SKM-1 (cell line): ENCODE measurements around the gene ADD2.

Source experiments
- DNase-seq: peaks from one replicate; lab custom pipeline; 2025; ENCODE audit not compliant: unreplicated experiment; lab: John Stamatoyannopoulos, UW

The ADD2 gene

GRCh38 chr2:70724366-70724765 lies 43.6 kb downstream of the ADD2 start:
- no peak for DNase-seq

GRCh38 chr2:70723286-70723885 lies 44.6 kb downstream of the ADD2 start:
- DNase-seq: no peak

GRCh38 chr2:70720124-70720523 lies 47.9 kb downstream of the ADD2 start:
- DNase-seq: no peak

- no peak for DNase-seq
Observed at GRCh38 chr2:70719231-70719630, 48.8 kb downstream of the ADD2 start.

GRCh38 chr2:70718736-70719135 lies 49.3 kb downstream of the ADD2 start:
- DNase-seq: no peak

- no peak for DNase-seq
Observed at GRCh38 chr2:70718241-70718640, 49.8 kb downstream of the ADD2 start.

GRCh38 chr2:70717431-70718038 lies 50.5 kb downstream of the ADD2 start:
- DNase-seq: no peak

GRCh38 chr2:70716951-70717350 lies 51.0 kb downstream of the ADD2 start:
- DNase-seq: no peak

- no peak for DNase-seq
Observed at GRCh38 chr2:70716131-70716743, 51.8 kb downstream of the ADD2 start.

GRCh38 chr2:70715071-70715985 lies 52.7 kb downstream of the ADD2 start:
- no peak for DNase-seq

GRCh38 chr2:70714141-70714905 lies 53.7 kb downstream of the ADD2 start:
- no peak for DNase-seq

GRCh38 chr2:70712916-70713315 lies 55.1 kb downstream of the ADD2 start:
- DNase-seq: no peak

- no peak for DNase-seq
Observed at GRCh38 chr2:70711191-70711590, 56.8 kb downstream of the ADD2 start.

GRCh38 chr2:70710038-70710690 lies 57.8 kb downstream of the ADD2 start:
- DNase-seq: no peak

GRCh38 chr2:70709275-70710037 lies 58.5 kb downstream of the ADD2 start:
- no peak for DNase-seq

GRCh38 chr2:70708376-70709199 lies 59.4 kb downstream of the ADD2 start:
- no peak for DNase-seq

GRCh38 chr2:70707706-70708105 lies 60.3 kb downstream of the ADD2 start:
- no peak for DNase-seq

- DNase-seq: no peak
Observed at GRCh38 chr2:70706026-70706795, 61.8 kb downstream of the ADD2 start.
